ENCODE results near the gene UBALD1.

GRCh38 chr16:4623593-4623992 lies 8.9 kb upstream of the UBALD1 start:
- TF ChIP-seq, protein P1, sequence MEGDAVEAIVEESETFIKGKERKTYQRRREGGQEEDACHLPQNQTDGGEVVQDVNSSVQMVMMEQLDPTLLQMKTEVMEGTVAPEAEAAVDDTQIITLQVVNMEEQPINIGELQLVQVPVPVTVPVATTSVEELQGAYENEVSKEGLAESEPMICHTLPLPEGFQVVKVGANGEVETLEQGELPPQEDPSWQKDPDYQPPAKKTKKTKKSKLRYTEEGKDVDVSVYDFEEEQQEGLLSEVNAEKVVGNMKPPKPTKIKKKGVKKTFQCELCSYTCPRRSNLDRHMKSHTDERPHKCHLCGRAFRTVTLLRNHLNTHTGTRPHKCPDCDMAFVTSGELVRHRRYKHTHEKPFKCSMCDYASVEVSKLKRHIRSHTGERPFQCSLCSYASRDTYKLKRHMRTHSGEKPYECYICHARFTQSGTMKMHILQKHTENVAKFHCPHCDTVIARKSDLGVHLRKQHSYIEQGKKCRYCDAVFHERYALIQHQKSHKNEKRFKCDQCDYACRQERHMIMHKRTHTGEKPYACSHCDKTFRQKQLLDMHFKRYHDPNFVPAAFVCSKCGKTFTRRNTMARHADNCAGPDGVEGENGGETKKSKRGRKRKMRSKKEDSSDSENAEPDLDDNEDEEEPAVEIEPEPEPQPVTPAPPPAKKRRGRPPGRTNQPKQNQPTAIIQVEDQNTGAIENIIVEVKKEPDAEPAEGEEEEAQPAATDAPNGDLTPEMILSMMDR (IDR thresholded peaks at IDR 0.05; ENCODE audit: low read length), result no peak
- no peak for TF ChIP-seq EZH2 (optimal IDR thresholded peaks at IDR 0.05; ENCODE audit: low read depth, low read length)
